AG04450 (cell line): Measurements from ENCODE around the gene EYA4. TPM values are rescaled to one million over a fixed set of nuclear protein-coding genes. Genes with fewer than 3 reads are reported as not detected.

Experiments
- CTCF ChIA-PET: fragments of 300-600, 350-600 bp; formaldehyde crosslinking; extraction: SDS; loops from one replicate; lab custom pipeline; 2022; ENCODE audit warnings: antibody characterized with exemption, inconsistent platforms; lab: Charles Lee
- POLR2A ChIA-PET: fragments of 350-600 bp; formaldehyde crosslinking; extraction: SDS; loops from one replicate; lab custom pipeline; 2021; ENCODE audit warnings: antibody characterized with exemption, inconsistent platforms; lab: Yijun Ruan, JAX
- DNase-seq: peaks from one replicate; pipeline ENCODE4 v3.0.0-alpha.2; 2011; ENCODE audit warnings: low read depth, low spot score
- H3K27ac ChIP-seq: one replicate; pipeline ENCODE4 v1.5.1; 2012; ENCODE audit warnings: low read depth, low read length, control low read depth
- H3K27me3 ChIP-seq: one replicate; pipeline ENCODE4 v1.6.0; 2012; ENCODE audit warnings: low read length; ENCODE audit not compliant: control insufficient read depth, insufficient read depth
- H3K4me3 ChIP-seq: 2 replicates; pipeline ENCODE4 v1.5.1; 2011; ENCODE audit warnings: mild to moderate bottlenecking, low read depth, low read length, control low read depth
- H3K9me3 ChIP-seq: 2 replicates; pipeline ENCODE4 v1.5.1; 2012; ENCODE audit warnings: low read length; ENCODE audit not compliant: control insufficient read depth, insufficient read depth
- polyA plus RNA-seq: library from polyadenylated mRNA; depleted of rRNA; stranded (reverse); fragments of >200 nt; gene quantifications from 2 replicates; pipeline ENCODE4 v1.2.3, GENCODE V29; 2011
- TF ChIP-seq, protein P1 (sequence below): IDR thresholded peaks from 2 replicates; pipeline ENCODE4 v1.5.1; 2011; ENCODE audit warnings: low read depth, low read length, control low read depth, inconsistent platforms

EYA4 gene
- polyA plus RNA-seq, 1 experiment = 37.8 TPM

- no peak overlapping the region for H3K27ac ChIP-seq
Observed at GRCh38 chr6:133541040-133541439, 299.9 kb downstream of the EYA4 start.

GRCh38 chr6:133542056-133542821 is 301.1 kb downstream of the EYA4 start:
- ChIA-PET CTCF (interaction anchor here (1.0 to 1.6 kb wide), 3 partner anchors 375 to 580 kb away, joined by 3 to 4 read pairs (median 4); no protein-coding TSS in a partner anchor), POLR2A (no interaction called here)
- Histone ChIP-seq H3K9me3 (no peaks in the 10 kb centered on the region), H3K27me3 (no peaks in the 10 kb centered on the region), H3K4me3 (no peak overlapping the region), H3K27ac (no peak overlapping the region)
- TF ChIP-seq, protein P1, sequence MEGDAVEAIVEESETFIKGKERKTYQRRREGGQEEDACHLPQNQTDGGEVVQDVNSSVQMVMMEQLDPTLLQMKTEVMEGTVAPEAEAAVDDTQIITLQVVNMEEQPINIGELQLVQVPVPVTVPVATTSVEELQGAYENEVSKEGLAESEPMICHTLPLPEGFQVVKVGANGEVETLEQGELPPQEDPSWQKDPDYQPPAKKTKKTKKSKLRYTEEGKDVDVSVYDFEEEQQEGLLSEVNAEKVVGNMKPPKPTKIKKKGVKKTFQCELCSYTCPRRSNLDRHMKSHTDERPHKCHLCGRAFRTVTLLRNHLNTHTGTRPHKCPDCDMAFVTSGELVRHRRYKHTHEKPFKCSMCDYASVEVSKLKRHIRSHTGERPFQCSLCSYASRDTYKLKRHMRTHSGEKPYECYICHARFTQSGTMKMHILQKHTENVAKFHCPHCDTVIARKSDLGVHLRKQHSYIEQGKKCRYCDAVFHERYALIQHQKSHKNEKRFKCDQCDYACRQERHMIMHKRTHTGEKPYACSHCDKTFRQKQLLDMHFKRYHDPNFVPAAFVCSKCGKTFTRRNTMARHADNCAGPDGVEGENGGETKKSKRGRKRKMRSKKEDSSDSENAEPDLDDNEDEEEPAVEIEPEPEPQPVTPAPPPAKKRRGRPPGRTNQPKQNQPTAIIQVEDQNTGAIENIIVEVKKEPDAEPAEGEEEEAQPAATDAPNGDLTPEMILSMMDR = no peak
- no peak for DNase-seq

More at GRCh38 chr6:133541040-133541439, 299.9 kb downstream of the EYA4 start:
- no peak for DNase-seq
- no peaks in the 10 kb centered on the region for H3K9me3 ChIP-seq
- TF ChIP-seq, protein P1 = no peak
- no peaks in the 10 kb centered on the region for H3K27me3 ChIP-seq
- ChIA-PET POLR2A (no interaction called here), CTCF (interaction anchor here (1.0 to 1.6 kb wide), 3 partner anchors 376 to 579 kb away, joined by 3 to 4 read pairs (median 4); no protein-coding TSS in a partner anchor)
- H3K4me3 ChIP-seq = no peak overlapping the region

DNA sequence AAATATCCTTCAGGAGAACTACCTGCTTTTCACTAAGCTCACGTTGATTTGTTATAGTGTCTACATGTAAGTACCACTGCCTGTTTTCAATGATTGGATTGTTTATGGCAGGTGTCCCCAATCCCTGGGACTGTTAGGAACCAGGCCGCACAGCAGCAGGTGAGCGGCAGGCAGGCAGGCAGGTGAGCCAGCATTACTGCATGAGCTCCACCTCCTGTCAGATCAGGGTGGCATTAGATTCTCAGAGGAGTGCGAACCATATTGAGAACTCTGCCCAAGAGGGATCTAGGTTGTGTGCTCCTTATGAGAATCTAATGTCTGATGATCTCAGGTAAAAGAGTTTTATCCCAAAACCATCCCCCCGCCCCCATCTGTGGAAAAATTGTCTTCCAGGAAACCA is 303.3 kb downstream of the EYA4 start:
- no peak for DNase-seq
- TF ChIP-seq, protein P1 = no peak
- H3K4me3 ChIP-seq = no peak overlapping the region
- H3K9me3 ChIP-seq = no peaks in the 10 kb centered on the region
- H3K27ac ChIP-seq = no peak overlapping the region
- ChIA-PET CTCF (interaction anchor here (0.6 to 1.4 kb wide), 5 partner anchors 24 to 1059 kb away, joined by 3 to 4 read pairs (median 4); no protein-coding TSS in a partner anchor), POLR2A (no interaction called here)
- H3K27me3 ChIP-seq = no peaks in the 10 kb centered on the region

- DNase-seq = peak; percentile 96
- Histone ChIP-seq H3K27me3 (no peaks in the 10 kb centered on the region), H3K27ac (peak overlapping the region; percentile 92), H3K9me3 (no peaks in the 10 kb centered on the region), H3K4me3 (no peak overlapping the region)
- TF ChIP-seq, protein P1 = no peak
- POLR2A ChIA-PET = interaction anchor here (0.6 to 1.4 kb wide), 4 partner anchors 43 to 1019 kb away, joined by 3 to 4 read pairs (median 3); no protein-coding TSS in a partner anchor
- CTCF ChIA-PET = interaction anchor here (1.7 to 1.9 kb wide), 2 partner anchors 23 to 371 kb away, joined by 4 to 5 read pairs; no protein-coding TSS in a partner anchor
Observed at GRCh38 chr6:133546098-133546497, 304.9 kb downstream of the EYA4 start.

- DNase-seq = no peak
- no peak overlapping the region for H3K4me3 ChIP-seq
- ChIA-PET CTCF (interaction anchor here (1.0 to 1.9 kb wide), 3 partner anchors 22 to 375 kb away, joined by 4 to 5 read pairs (median 4); no protein-coding TSS in a partner anchor), POLR2A (no interaction called here)
- H3K27me3 ChIP-seq = no peaks in the 10 kb centered on the region
- TF ChIP-seq, protein P1 = no peak
- no peaks in the 10 kb centered on the region for H3K9me3 ChIP-seq
- no peak overlapping the region for H3K27ac ChIP-seq
Observed at GRCh38 chr6:133547136-133547535, 306.0 kb downstream of the EYA4 start.
